H1 (cell line): ENCODE measurements around the gene RAB30. TPM values are rescaled to one million over a fixed set of nuclear protein-coding genes. Genes with fewer than 3 reads are reported as not detected.

Experiments
- CTCF ChIA-PET: fragments of 300-600 bp; sonication (Branson Sonifier 250); formaldehyde crosslinking; loops from one replicate; lab custom pipeline; 2021; ENCODE audit not compliant: partially characterized antibody; lab: Charles Lee
- POLR2A ChIA-PET: fragments of 300-600 bp; sonication (Branson Sonifier 250); formaldehyde crosslinking; loops from one replicate; lab custom pipeline; 2021; ENCODE audit warnings: inconsistent platforms; ENCODE audit not compliant: partially characterized antibody; lab: Charles Lee
- DNase-seq, 2 experiments: peaks; one replicate each; pipeline versions ENCODE4 v3.0.0 to v3.0.0-alpha.2; 2010 to 2022; ENCODE audit warnings: low spot score in 2 of 2, low read depth in 1 of 2, mixed read lengths in 1 of 2
- FAIRE-seq: peaks from 2 replicates; lab custom pipeline; 2011; peaks lifted over from hg19 to GRCh38; lab: Jason Lieb, UNC
- H2AFZ ChIP-seq: 2 replicates; pipeline ENCODE4 v1.8.1; 2012; ENCODE audit warnings: low read length, inconsistent platforms
- H2AK5ac ChIP-seq: 2 replicates; pipeline ENCODE4 v1.6.1; 2013; ENCODE audit warnings: low read depth, low read length
- H2BK120ac ChIP-seq: replicated peaks from 2 replicates; pipeline ENCODE3; 2013; ENCODE audit warnings: low read depth, low read length, inconsistent platforms
- H2BK12ac ChIP-seq: 2 replicates; pipeline ENCODE4 v1.6.1; 2013; ENCODE audit warnings: low read depth, low read length
- H2BK15ac ChIP-seq: 2 replicates; pipeline ENCODE4 v1.6.1; 2013; ENCODE audit warnings: low read length
- H2BK20ac ChIP-seq: 2 replicates; pipeline ENCODE4 v1.6.1; 2013; ENCODE audit warnings: low read length
- H2BK5ac ChIP-seq: 2 replicates; pipeline ENCODE4 v1.6.1; 2013; ENCODE audit warnings: low read depth, low read length
- H3K14ac ChIP-seq: 2 replicates; pipeline ENCODE4 v1.6.1; 2013; ENCODE audit warnings: inconsistent platforms; ENCODE audit not compliant: insufficient read length
- H3K18ac ChIP-seq: 2 replicates; pipeline ENCODE4 v1.6.1; 2013; ENCODE audit warnings: low read length; ENCODE audit errors: extremely low read depth
- H3K23ac ChIP-seq: 2 replicates; pipeline ENCODE4 v1.6.1; 2013; ENCODE audit warnings: inconsistent platforms; ENCODE audit not compliant: insufficient read length
- H3K23me2 ChIP-seq: 2 replicates; pipeline ENCODE4 v1.6.1; 2013; ENCODE audit warnings: low read depth, low read length
- H3K27ac ChIP-seq: 2 replicates; pipeline ENCODE4 v1.6.1; 2011; ENCODE audit warnings: low read depth, low read length, inconsistent platforms
- H3K27me3 ChIP-seq, 4 experiments: replicated peaks in 1 of 4; 1 replicate in 1 of 4; 2 replicates in 3 of 4; pipeline versions ENCODE4 v1.6.1 to v1.8.1; 2011 to 2013; ENCODE audit warnings: low read length in 3 of 4, mild to moderate bottlenecking in 3 of 4, inconsistent platforms in 2 of 4, mixed read lengths in 2 of 4, moderate library complexity in 1 of 4; ENCODE audit not compliant: control insufficient read depth in 3 of 4, insufficient read depth in 3 of 4; ENCODE audit errors: extremely low read depth in 1 of 4
- H3K36me3 ChIP-seq, 4 experiments: 2 replicates each; pipeline versions ENCODE4 v1.6.1 to v1.8.1; 2011 to 2013; ENCODE audit warnings: mild to moderate bottlenecking in 4 of 4, low read length in 3 of 4, moderate library complexity in 2 of 4, control low read depth in 1 of 4, inconsistent platforms in 1 of 4; ENCODE audit not compliant: insufficient read depth in 4 of 4, control insufficient read depth in 2 of 4
- H3K4ac ChIP-seq: replicated peaks from 2 replicates; pipeline ENCODE3; 2013; ENCODE audit warnings: low read length, low read depth, mixed read lengths, inconsistent platforms; ENCODE audit not compliant: insufficient read length
- H3K4me1 ChIP-seq, 4 experiments: replicated peaks in 1 of 4; 1 replicate in 1 of 4; 2 replicates in 3 of 4; pipeline versions ENCODE4 v1.6.1 to v1.8.1; 2011 to 2013; ENCODE audit warnings: low read length in 3 of 4, inconsistent platforms in 2 of 4, mixed read lengths in 1 of 4; ENCODE audit not compliant: insufficient read depth in 4 of 4, control insufficient read depth in 3 of 4
- H3K4me2 ChIP-seq, 2 experiments: 2 replicates each; pipeline versions ENCODE4 v1.6.1 to v1.8.1; 2011 to 2013; ENCODE audit warnings: low read depth in 2 of 2, low read length in 2 of 2, control low read depth in 1 of 2, inconsistent platforms in 1 of 2, mild to moderate bottlenecking in 1 of 2; ENCODE audit not compliant: insufficient read depth in 1 of 2
- H3K4me3 ChIP-seq, 4 experiments: fragments of 200-600, 300-600 bp in 1 of 4; sonication (generic), shearing (Covaris generic), sonication (Bioruptor Twin) in 1 of 4; 2 replicates each; pipeline versions ENCODE4 v1.5.1 to v1.8.1; 2011 to 2016; ENCODE audit warnings: low read length in 4 of 4, low read depth in 3 of 4, control low read depth in 2 of 4, inconsistent platforms in 2 of 4, mild to moderate bottlenecking in 2 of 4, mixed read lengths in 1 of 4, moderate library complexity in 1 of 4; ENCODE audit not compliant: insufficient read depth in 2 of 4; ENCODE audit errors: extremely low read depth in 1 of 4
- H3K56ac ChIP-seq: replicated peaks from 2 replicates; pipeline ENCODE3; 2013; ENCODE audit warnings: low read depth, mild to moderate bottlenecking, mixed read lengths, low read length, inconsistent platforms; ENCODE audit not compliant: insufficient read length
- H3K79me1 ChIP-seq: 2 replicates; pipeline ENCODE4 v1.6.1; 2013; ENCODE audit warnings: low read depth, low read length, control low read depth
- H3K79me2 ChIP-seq, 2 experiments: 2 replicates each; pipeline versions ENCODE4 v1.6.1 to v1.8.1; 2012 to 2013; ENCODE audit warnings: low read length in 2 of 2, mild to moderate bottlenecking in 2 of 2, inconsistent platforms in 1 of 2; ENCODE audit not compliant: insufficient read depth in 2 of 2, control insufficient read depth in 1 of 2
- H3K9ac ChIP-seq, 4 experiments: replicated peaks in 1 of 4; 1 replicate in 1 of 4; 2 replicates in 3 of 4; pipeline versions ENCODE4 v1.6.1 to v1.8.1; 2011 to 2013; ENCODE audit warnings: low read depth in 3 of 4, low read length in 3 of 4, control low read depth in 2 of 4, mild to moderate bottlenecking in 2 of 4, moderate library complexity in 2 of 4, inconsistent platforms in 1 of 4; ENCODE audit errors: extremely low read depth in 1 of 4
- H3K9me3 ChIP-seq, 2 experiments: 2 replicates each; pipeline versions ENCODE4 v1.6.1 to v1.8.1; 2012 to 2013; ENCODE audit warnings: mild to moderate bottlenecking in 2 of 2, moderate library complexity in 2 of 2, control low read depth in 1 of 2, inconsistent platforms in 1 of 2, low read depth in 1 of 2, low read length in 1 of 2, mixed read lengths in 1 of 2; ENCODE audit not compliant: insufficient read depth in 2 of 2
- H4K20me1 ChIP-seq, 2 experiments: replicated peaks in 1 of 2; 2 replicates each; pipeline versions ENCODE3 to v1.8.1; 2011 to 2013; ENCODE audit warnings: inconsistent platforms in 2 of 2, low read length in 2 of 2, mild to moderate bottlenecking in 1 of 2; ENCODE audit not compliant: insufficient read depth in 2 of 2, control insufficient read depth in 1 of 2
- H4K5ac ChIP-seq: 2 replicates; pipeline ENCODE4 v1.6.1; 2013; ENCODE audit warnings: low read length, low read depth, mixed read lengths, inconsistent platforms; ENCODE audit not compliant: insufficient read length
- H4K8ac ChIP-seq: 2 replicates; pipeline ENCODE4 v1.8.0; 2013; ENCODE audit warnings: mild to moderate bottlenecking, moderate library complexity, low read length, inconsistent platforms; ENCODE audit not compliant: insufficient read depth; ENCODE audit errors: extremely low read depth
- H4K91ac ChIP-seq: replicated peaks from 2 replicates; pipeline ENCODE3; 2013; ENCODE audit warnings: low read length, mixed read lengths, inconsistent platforms; ENCODE audit not compliant: insufficient read length
- POU5F1 ChIP-seq: IDR thresholded peaks from 2 replicates; pipeline ENCODE4 v1.6.1; 2011; ENCODE audit warnings: low read depth, mild to moderate bottlenecking, low read length, moderate library complexity
- SP4 ChIP-seq: IDR thresholded peaks from 2 replicates; pipeline ENCODE4 v1.6.1; 2012; ENCODE audit warnings: low read length, inconsistent platforms
- TAF7 ChIP-seq: optimal IDR thresholded peaks from 2 replicates; pipeline ENCODE3; 2011; ENCODE audit warnings: low read depth, mild to moderate bottlenecking, inconsistent platforms, low read length, moderate library complexity, borderline replicate concordance
- ZNF274 ChIP-seq: IDR thresholded peaks from 2 replicates; pipeline ENCODE4 v1.7.0; 2012; ENCODE audit warnings: low read length, borderline replicate concordance; ENCODE audit errors: extremely low read depth
- WGBS, 2 experiments: shearing (Covaris generic) in 1 of 2; methylation state at CpG; one replicate each; pipeline versions ENCODE4 v1.1.6 to v1.1.7; 2013 to 2015; ENCODE audit warnings: low lambda C conversion rate in 2 of 2, mixed read lengths in 2 of 2, inconsistent platforms in 1 of 2, low coverage in 1 of 2, missing lambda C conversion rate in 1 of 2; ENCODE audit not compliant: insufficient replicate concordance in 2 of 2, insufficient coverage in 1 of 2, insufficient read length in 1 of 2; ENCODE audit errors: extremely low coverage in 1 of 2, missing lambda C conversion rate in 1 of 2; 5-methylcytosine and 5-hydroxymethylcytosine counted together
- polyA plus RNA-seq, 7 experiments: library from polyadenylated mRNA; depleted of rRNA in 3 of 7; stranded (reverse) in 5 of 7; unstranded in 2 of 7; fragments of >200 nt in 5 of 7; fragments of 200-250 nt in 2 of 7; gene quantifications; 1 replicate in 5 of 7; 2 replicates in 1 of 7; 4 replicates in 1 of 7; pipeline versions ENCODE4 v1.2.1 to v1.2.3, GENCODE V29; 2011 to 2013; ENCODE audit warnings: missing spikeins in 2 of 7, mixed read lengths in 2 of 7
- total RNA-seq: library from RNA; stranded (reverse); fragmentation: NEBNext Ultra II Directional; extraction: Animal tissue kit (Norgen Biotek cat#: 25700); gene quantifications from 2 replicates; pipeline ENCODE4 v1.2.1, GENCODE V29; 2021

Gene RAB30
- total and polyA plus RNA-seq, 2 of the 8 experiments (the other 6 are each of a cell fraction or from before 2014, with no cell fraction given) = 1.6 to 11.7 TPM

GRCh38 chr11:83057721-83058120 is 14.0 kb downstream of the RAB30 start:
- H4K20me1 ChIP-seq = no peaks in the 10 kb centered on the region
- no peak overlapping the region for H3K14ac ChIP-seq
- FAIRE-seq = no peak
- peaks cover 0 to 8% of the 10 kb centered on the region in 2 experiments; a peak in 1 of 4 replicates for H3K79me2 ChIP-seq
- H3K23me2 ChIP-seq = peaks cover 2% of the 10 kb centered on the region; the same call in 1 of the 2 replicates
- POLR2A ChIA-PET = interaction anchor here (1.4 kb wide), 1 partner anchor 12 kb away, joined by 6 read pairs; no protein-coding TSS in a partner anchor
- H3K27me3 ChIP-seq = no peaks in the 10 kb centered on the region
- no peak overlapping the region for H2AFZ ChIP-seq
- CTCF ChIA-PET = interaction anchor here (1.0 kb wide), 1 partner anchor 10 kb away, joined by 4 read pairs; no protein-coding TSS in a partner anchor
- no peak for TF ChIP-seq TAF7
- no peak for TF ChIP-seq ZNF274
- no peak for TF ChIP-seq SP4
- TF ChIP-seq POU5F1 = no peak
- no peak overlapping the region for H3K4me2 ChIP-seq
- H4K5ac ChIP-seq = no peak overlapping the region
- H4K91ac ChIP-seq = no peak overlapping the region
- no peak overlapping the region for H2BK20ac ChIP-seq
- H2BK120ac ChIP-seq = no peak overlapping the region
- H3K4ac ChIP-seq = no peak overlapping the region
- no peak for DNase-seq
- H4K8ac ChIP-seq = no peak overlapping the region
- no peak overlapping the region for H3K23ac ChIP-seq
- no peak overlapping the region for H2BK5ac ChIP-seq
- no peak overlapping the region for H3K9ac ChIP-seq
- H2BK12ac ChIP-seq = no peak overlapping the region
- no peak overlapping the region for H3K18ac ChIP-seq
- H2AK5ac ChIP-seq = no peak overlapping the region
- no peak overlapping the region for H3K56ac ChIP-seq
- 85% methylated on average over 3 of the region's 3 CpGs; no CpG with 5 or more reads in 1 of the 2 experiments for WGBS, 2 experiments
- no peak overlapping the region for H3K27ac ChIP-seq
- H3K9me3 ChIP-seq = no peaks in the 10 kb centered on the region
- H3K36me3 ChIP-seq = no peaks in the 10 kb centered on the region
- peaks cover 0 to 2% (median under 1%) of the 10 kb centered on the region in 4 experiments; a peak in 3 of 7 replicates for H3K4me1 ChIP-seq
- H3K79me1 ChIP-seq = no peaks in the 10 kb centered on the region; the same call in 1 of the 2 replicates
- no peak overlapping the region for H2BK15ac ChIP-seq
- H3K4me3 ChIP-seq = no peak overlapping the region
